ENCODE results near the gene DAB2IP. TPM values are rescaled to one million over a fixed set of nuclear protein-coding genes. Genes with fewer than 3 reads are reported as not detected.

DAB2IP gene
- total and polyA plus RNA-seq, 2 donors (not counting 1 experiment from before 2014, with no cell fraction given): 14.6 to 16.5 TPM

- DNase-seq (ENCODE audit: low read depth in 2 of 2): no peak
- H3K27ac ChIP-seq (ENCODE audit: insufficient read depth, low read length): no peak overlapping the region
- H3K9me3 ChIP-seq (ENCODE audit: control insufficient read depth, insufficient read depth, low read depth, low read length): no peaks in the 10 kb centered on the region
- TF ChIP-seq, protein P1, sequence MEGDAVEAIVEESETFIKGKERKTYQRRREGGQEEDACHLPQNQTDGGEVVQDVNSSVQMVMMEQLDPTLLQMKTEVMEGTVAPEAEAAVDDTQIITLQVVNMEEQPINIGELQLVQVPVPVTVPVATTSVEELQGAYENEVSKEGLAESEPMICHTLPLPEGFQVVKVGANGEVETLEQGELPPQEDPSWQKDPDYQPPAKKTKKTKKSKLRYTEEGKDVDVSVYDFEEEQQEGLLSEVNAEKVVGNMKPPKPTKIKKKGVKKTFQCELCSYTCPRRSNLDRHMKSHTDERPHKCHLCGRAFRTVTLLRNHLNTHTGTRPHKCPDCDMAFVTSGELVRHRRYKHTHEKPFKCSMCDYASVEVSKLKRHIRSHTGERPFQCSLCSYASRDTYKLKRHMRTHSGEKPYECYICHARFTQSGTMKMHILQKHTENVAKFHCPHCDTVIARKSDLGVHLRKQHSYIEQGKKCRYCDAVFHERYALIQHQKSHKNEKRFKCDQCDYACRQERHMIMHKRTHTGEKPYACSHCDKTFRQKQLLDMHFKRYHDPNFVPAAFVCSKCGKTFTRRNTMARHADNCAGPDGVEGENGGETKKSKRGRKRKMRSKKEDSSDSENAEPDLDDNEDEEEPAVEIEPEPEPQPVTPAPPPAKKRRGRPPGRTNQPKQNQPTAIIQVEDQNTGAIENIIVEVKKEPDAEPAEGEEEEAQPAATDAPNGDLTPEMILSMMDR (conservative IDR thresholded peaks at IDR 0.05 in 1 of 2, IDR thresholded peaks at IDR 0.05 in 1 of 2; ENCODE audit: low read depth in 1 of 2, low read length in 2 of 2): no peak
- no peak for TF ChIP-seq EZH2 (IDR thresholded peaks at IDR 0.05; ENCODE audit: low read length, missing control alignments)
- no peaks in the 10 kb centered on the region for H4K20me1 ChIP-seq (ENCODE audit: control insufficient read depth, extremely low read depth, insufficient read depth, low read length)
- no peaks in the 10 kb centered on the region for H3K79me2 ChIP-seq (ENCODE audit: control insufficient read depth, insufficient read depth, low read length)
- no peaks in the 10 kb centered on the region for H3K27me3 ChIP-seq (ENCODE audit: control insufficient read depth, insufficient read depth, low read length)
- H3K4me3 ChIP-seq (replicated peaks in 1 of 4; ENCODE audit: control extremely low read depth in 1 of 4, insufficient read depth in 1 of 4, low read depth in 3 of 4, low read length in 4 of 4): no peak overlapping the region
- H3K4me1 ChIP-seq (ENCODE audit: control insufficient read depth, extremely low read depth, insufficient read depth, low read length): peaks cover 2% of the 10 kb centered on the region
- no peaks in the 10 kb centered on the region for H3K36me3 ChIP-seq (ENCODE audit: control insufficient read depth, insufficient read depth, low read length)
- H3K9ac ChIP-seq (ENCODE audit: insufficient read depth, low read length): no peak overlapping the region
- no peak overlapping the region for H2AFZ ChIP-seq (ENCODE audit: low read length)
- H3K4me2 ChIP-seq (ENCODE audit: extremely low read depth, insufficient read depth, low read length): no peak overlapping the region
Observed at GRCh38 chr9:121707477-121708424, 56.3 kb downstream of the DAB2IP start.

DNA sequence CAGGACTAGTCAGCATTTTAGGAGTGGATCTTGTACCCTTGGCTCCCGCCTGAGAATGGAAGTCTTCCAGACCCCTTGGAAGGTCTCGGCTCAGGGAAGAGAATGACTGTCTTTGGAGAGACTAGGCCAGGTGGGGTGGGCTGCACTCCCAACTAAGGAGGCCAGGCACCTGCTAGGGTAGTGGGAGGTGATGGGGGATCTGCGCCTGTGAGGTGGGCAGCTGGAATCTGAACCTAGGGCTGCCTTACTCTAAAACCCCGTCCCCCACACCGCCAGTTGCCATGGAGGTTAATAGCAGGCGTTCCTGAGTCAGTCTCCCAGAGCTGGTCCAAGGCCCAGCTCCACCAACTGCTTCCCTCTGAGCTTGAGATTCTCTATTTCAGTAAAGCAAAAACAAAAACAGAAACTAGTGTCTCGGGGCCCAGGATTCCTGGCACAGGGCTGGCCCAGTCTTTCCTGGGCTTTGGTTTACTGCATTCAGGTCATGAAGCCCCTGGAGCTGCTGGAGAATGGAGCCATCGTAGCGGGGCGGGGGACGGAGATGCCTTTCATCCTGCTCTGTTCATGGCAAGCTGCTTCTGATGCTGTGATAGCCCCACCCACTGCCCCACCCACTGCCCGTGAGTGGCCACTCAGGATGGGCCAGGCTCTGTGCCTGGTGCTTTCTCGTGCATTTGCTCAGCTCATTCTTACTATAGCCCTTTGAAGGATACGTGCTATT, 57.5 kb downstream of the DAB2IP start:
- Histone ChIP-seq H3K4me3 (replicated peaks in 1 of 4; ENCODE audit: control extremely low read depth in 1 of 4, insufficient read depth in 1 of 4, low read depth in 3 of 4, low read length in 4 of 4) (no peak overlapping the region), H3K4me2 (ENCODE audit: extremely low read depth, insufficient read depth, low read length) (no peak overlapping the region), H3K36me3 (ENCODE audit: control insufficient read depth, insufficient read depth, low read length) (no peaks in the 10 kb centered on the region), H3K9me3 (ENCODE audit: control insufficient read depth, insufficient read depth, low read depth, low read length) (no peaks in the 10 kb centered on the region), H3K27me3 (ENCODE audit: control insufficient read depth, insufficient read depth, low read length) (no peaks in the 10 kb centered on the region), H4K20me1 (ENCODE audit: control insufficient read depth, extremely low read depth, insufficient read depth, low read length) (no peaks in the 10 kb centered on the region), H3K27ac (ENCODE audit: insufficient read depth, low read length) (no peak overlapping the region), H2AFZ (ENCODE audit: low read length) (no peak overlapping the region), H3K9ac (ENCODE audit: insufficient read depth, low read length) (no peak overlapping the region), H3K79me2 (ENCODE audit: control insufficient read depth, insufficient read depth, low read length) (no peaks in the 10 kb centered on the region), H3K4me1 (ENCODE audit: control insufficient read depth, extremely low read depth, insufficient read depth, low read length) (peaks cover 2% of the 10 kb centered on the region)
- DNase-seq (ENCODE audit: low read depth in 2 of 2): no peak
- TF ChIP-seq, protein P1 (conservative IDR thresholded peaks at IDR 0.05 in 1 of 2, IDR thresholded peaks at IDR 0.05 in 1 of 2; ENCODE audit: low read depth in 1 of 2, low read length in 2 of 2): no peak
- no peak for TF ChIP-seq EZH2 (IDR thresholded peaks at IDR 0.05; ENCODE audit: low read length, missing control alignments)

DNA sequence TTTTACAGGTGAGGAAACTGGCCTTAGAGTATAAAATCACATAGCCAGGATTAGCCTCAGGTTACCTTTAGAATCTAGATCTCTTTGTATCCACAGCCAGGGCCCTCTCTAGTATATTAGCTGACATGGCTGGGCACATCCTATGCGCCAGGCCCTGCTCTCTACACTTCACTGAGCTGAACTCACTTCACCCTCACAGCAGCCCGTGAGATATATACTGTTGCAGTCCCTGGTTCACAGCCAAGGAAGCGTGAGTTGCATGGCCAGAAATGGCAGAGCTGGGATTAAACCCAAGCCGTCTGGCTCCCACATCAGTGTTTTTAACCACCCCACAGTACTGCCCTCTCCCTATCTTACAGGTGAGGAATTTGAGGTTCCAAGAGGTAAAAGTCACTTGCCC, 58.4 kb downstream of the DAB2IP start:
- H3K27me3 ChIP-seq (ENCODE audit: control insufficient read depth, insufficient read depth, low read length): no peaks in the 10 kb centered on the region
- no peak overlapping the region for H3K27ac ChIP-seq (ENCODE audit: insufficient read depth, low read length)
- no peak for DNase-seq (ENCODE audit: low read depth in 2 of 2)
- no peak overlapping the region for H3K4me3 ChIP-seq (replicated peaks in 1 of 4; ENCODE audit: control extremely low read depth in 1 of 4, insufficient read depth in 1 of 4, low read depth in 3 of 4, low read length in 4 of 4)
- H2AFZ ChIP-seq (ENCODE audit: low read length): no peak overlapping the region
- no peak overlapping the region for H3K4me2 ChIP-seq (ENCODE audit: extremely low read depth, insufficient read depth, low read length)
- no peak overlapping the region for H3K9ac ChIP-seq (ENCODE audit: insufficient read depth, low read length)
- peaks cover 2% of the 10 kb centered on the region for H3K4me1 ChIP-seq (ENCODE audit: control insufficient read depth, extremely low read depth, insufficient read depth, low read length)
- H3K79me2 ChIP-seq (ENCODE audit: control insufficient read depth, insufficient read depth, low read length): no peaks in the 10 kb centered on the region
- H3K9me3 ChIP-seq (ENCODE audit: control insufficient read depth, insufficient read depth, low read depth, low read length): no peaks in the 10 kb centered on the region
- H4K20me1 ChIP-seq (ENCODE audit: control insufficient read depth, extremely low read depth, insufficient read depth, low read length): no peaks in the 10 kb centered on the region
- TF ChIP-seq, protein P1 (conservative IDR thresholded peaks at IDR 0.05 in 1 of 2, IDR thresholded peaks at IDR 0.05 in 1 of 2; ENCODE audit: low read depth in 1 of 2, low read length in 2 of 2): no peak
- TF ChIP-seq EZH2 (IDR thresholded peaks at IDR 0.05; ENCODE audit: low read length, missing control alignments): no peak
- H3K36me3 ChIP-seq (ENCODE audit: control insufficient read depth, insufficient read depth, low read length): no peaks in the 10 kb centered on the region
